ENCODE measurements around the gene RIPK1.
"Not testable (repeated sequence)": the region's sequence is repeated elsewhere in the genome, so short reads cannot be mapped to it uniquely, and the experiment has no call there.

RIPK1 gene

DNA sequence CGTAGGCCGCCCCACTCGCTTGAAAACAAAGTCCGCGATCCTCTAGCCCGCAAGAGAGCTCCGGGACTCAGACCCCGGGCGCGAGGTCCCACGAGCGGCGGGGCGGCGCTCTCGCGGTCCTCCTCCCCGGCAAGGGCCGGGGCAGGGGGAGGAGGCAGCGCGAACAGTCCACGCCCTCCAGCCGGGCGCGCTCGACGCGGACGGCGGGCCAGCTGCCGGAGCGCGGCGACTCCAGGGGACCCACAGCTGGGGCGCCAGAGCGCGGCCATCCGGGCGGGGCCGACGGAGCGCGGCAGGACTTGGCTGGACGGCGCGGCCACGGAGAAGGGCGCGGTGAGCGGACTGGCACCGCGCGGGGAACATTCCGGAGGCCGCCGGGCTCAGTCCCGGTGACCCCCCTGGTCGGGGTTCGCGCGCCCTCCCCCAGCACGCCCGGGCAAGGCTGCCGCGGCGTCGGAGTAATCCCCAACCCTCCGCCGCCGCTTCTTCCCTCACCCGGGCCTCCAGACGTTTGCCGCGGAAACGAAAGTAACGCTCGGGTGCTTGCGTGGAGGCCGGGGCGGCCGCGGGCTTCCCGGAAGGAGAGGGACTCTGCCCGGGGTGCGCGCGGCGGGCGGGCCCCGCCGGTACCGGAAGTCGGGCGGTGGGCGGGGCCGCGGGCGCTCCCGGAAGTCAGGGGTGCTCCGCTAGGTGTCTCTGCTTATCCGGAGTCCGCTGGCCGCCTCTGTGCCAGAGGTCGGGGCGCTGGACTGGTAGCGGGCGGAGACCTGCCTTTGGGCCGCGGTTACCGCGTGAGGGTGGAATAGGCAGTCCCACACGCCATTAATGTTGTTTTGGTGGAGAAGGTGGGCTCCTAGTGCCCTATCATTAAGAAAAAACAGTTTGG lies at the start of gene RIPK1:
Gene RIPK1 (plus strand): TSS at position 166 of the 886 bp plus-strand sequence. CDS start 8,330 bp downstream, outside the sequence.
- no peaks in the 10 kb centered on the region for H3K36me3 ChIP-seq (ENCODE audit: control insufficient read depth, insufficient read depth, low read length)
- H3K4me3 ChIP-seq (ENCODE audit: low read length) = peak within 1 kb of the TSS; percentile 79
- no peaks in the 10 kb centered on the region for H3K27me3 ChIP-seq (ENCODE audit: control insufficient read depth, insufficient read depth, low read length)
- no peaks in the 10 kb centered on the region for H3K9me3 ChIP-seq (ENCODE audit: control insufficient read depth, insufficient read depth, low read length)
- no peak within 1 kb of the TSS for H3K27ac ChIP-seq (ENCODE audit: low read length)
- DNase-seq (ENCODE audit: low read depth, low spot score) = no peak
- no CpG with 5 or more reads among the region's 112 CpGs for WGBS (ENCODE audit: insufficient coverage, insufficient read length)
- H3K4me1 ChIP-seq (ENCODE audit: control insufficient read depth, insufficient read depth, low read length) = peaks cover 2% of the 10 kb centered on the region; the same call in 1 of the 2 replicates

DNA sequence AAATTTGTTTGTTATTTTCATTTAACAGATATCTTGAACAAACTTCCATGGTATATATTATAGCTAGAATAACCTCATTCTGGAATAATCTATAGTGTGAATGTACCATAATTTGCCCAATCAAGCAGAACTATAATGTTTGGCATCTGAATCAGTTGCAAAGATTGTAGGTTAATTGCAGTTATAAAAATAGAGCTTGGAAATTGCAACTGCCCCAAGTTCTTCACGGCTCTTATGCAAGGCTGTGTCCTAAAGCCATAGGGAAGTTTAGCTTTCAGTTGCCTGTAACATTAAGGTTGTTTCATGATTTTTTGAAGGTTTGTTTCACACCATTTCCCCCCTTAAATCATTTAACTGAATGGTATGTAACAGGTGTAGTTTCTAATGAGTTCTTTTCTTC lies 49.2 kb upstream of the RIPK1 start:
- Histone ChIP-seq H3K4me3 (ENCODE audit: low read length) (no peak overlapping the region), H3K36me3 (ENCODE audit: control insufficient read depth, insufficient read depth, low read length) (peaks cover 24% of the 10 kb centered on the region), H3K27ac (ENCODE audit: low read length) (no peak overlapping the region), H3K9me3 (ENCODE audit: control insufficient read depth, insufficient read depth, low read length) (no peaks in the 10 kb centered on the region), H3K4me1 (ENCODE audit: control insufficient read depth, insufficient read depth, low read length) (peaks cover 6% of the 10 kb centered on the region; the same call in 1 of the 2 replicates), H3K27me3 (ENCODE audit: control insufficient read depth, insufficient read depth, low read length) (no peaks in the 10 kb centered on the region)
- DNase-seq (ENCODE audit: low read depth, low spot score) = no peak
- WGBS (ENCODE audit: insufficient coverage, insufficient read length) = no CpG with 5 or more reads among the region's 1 CpG

DNA sequence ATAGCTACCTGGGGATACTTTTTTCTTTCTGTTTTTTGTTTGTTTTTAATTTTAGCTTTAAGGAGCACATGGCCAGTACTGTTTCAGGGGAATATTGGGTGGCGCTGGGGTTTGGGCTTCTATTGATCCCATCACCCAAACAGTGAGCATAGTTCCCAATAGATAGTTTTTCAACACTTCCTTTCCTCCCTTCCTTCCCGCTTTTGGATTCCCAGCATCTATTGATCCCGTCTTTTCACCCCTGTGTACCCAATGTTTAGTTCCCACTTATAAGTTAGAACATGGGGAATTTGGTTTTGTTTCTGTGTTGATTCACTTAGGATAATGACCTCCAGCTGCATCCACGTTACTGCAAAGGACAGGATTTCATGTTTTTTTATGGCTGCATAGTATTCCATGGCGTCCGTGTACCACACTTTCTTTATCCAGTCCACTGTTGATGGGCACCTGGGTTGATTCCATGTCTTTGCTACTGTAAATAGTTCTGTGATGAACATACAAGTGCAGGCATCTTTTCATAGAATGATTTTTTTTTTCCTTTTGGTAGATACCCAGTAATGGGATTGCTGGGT lies 48.5 kb upstream of the RIPK1 start:
- Histone ChIP-seq H3K36me3 (ENCODE audit: control insufficient read depth, insufficient read depth, low read length) (peaks cover 19% of the 10 kb centered on the region; the same call in 1 of the 2 replicates), H3K4me1 (ENCODE audit: control insufficient read depth, insufficient read depth, low read length) (peaks cover 7% of the 10 kb centered on the region; the same call in 1 of the 2 replicates), H3K27me3 (ENCODE audit: control insufficient read depth, insufficient read depth, low read length) (no peaks in the 10 kb centered on the region), H3K4me3 (ENCODE audit: low read length) (no peak overlapping the region), H3K27ac (ENCODE audit: low read length) (no peak overlapping the region), H3K9me3 (ENCODE audit: control insufficient read depth, insufficient read depth, low read length) (no peaks in the 10 kb centered on the region)
- no CpG with 5 or more reads among the region's 6 CpGs for WGBS (ENCODE audit: insufficient coverage, insufficient read length)
- DNase-seq (ENCODE audit: low read depth, low spot score) = no peak

DNA sequence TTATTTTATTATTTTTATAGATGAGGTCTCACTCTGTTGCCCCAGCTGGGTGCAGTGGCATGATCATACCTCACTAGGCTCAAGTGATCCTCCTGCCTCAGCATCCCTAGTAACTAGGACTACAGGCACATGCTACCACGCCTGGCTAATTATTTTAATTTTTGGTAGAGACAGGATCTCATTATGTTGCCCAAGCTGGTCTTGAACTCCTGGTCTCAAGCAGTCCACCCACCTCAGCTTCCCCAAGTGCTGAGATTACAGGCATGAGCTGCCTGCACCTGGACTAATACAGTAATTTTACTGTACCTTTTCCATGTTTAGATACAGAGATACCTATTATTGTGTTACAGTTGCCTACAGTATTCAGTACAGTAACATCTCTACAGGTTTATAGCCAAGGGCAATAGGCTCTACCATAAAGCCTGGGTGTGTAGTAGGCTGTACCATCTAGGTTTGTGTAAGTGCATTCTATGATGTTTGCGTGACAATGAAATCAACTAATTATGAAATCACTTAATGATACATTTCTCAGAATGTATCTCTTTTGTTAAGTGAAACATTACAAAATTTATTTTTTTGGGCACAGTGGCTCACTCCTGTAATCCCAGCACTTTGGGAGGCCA lies 47.2 kb upstream of the RIPK1 start:
- no CpG with 5 or more reads among the region's 2 CpGs for WGBS (ENCODE audit: insufficient coverage, insufficient read length)
- H3K27me3 ChIP-seq (ENCODE audit: control insufficient read depth, insufficient read depth, low read length) = not testable (repeated sequence)

DNA sequence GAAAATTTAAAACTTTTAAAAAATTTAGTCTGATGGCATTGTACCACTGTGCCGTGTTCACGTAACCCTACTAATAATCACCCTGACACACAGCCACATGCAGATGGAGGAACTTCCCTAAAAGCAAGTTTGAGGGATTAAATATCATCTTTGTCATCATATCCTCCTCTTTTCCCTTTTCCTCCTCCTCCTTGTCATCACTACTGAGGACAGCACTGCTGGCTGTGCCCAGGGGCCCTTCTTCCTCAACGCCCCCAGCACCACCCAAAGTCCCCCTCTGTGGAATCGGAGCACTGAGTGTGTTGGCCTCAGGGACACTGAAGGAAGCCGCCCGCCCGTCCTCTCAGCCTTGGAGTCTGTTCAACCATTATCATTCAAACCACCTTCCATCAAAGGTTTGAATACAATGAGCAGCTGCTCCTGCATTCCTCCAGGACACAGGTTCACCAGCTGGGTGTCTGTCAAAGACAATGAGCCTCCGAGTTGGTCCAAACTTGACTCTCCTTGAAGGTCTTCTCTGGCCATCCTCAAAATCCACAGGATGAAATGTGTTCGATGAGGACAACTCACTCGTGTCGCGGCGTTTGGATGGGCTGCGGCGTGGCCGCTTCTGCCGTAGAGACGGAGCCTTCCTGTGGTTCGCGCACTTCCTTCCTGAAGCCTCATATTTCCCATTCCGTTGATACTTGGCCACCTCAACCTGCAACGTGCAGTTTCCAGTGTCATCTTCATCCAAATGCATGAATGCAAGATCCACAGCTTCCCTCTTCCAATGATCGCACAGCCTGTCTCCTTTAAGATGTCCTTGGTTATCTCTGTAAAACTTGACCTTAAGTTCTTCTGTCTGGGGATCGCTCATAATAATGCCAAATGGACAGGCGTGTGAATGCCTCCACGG lies 45.3 kb upstream of the RIPK1 start:
- peaks cover 3% of the 10 kb centered on the region; the same call in 1 of the 2 replicates for H3K36me3 ChIP-seq (ENCODE audit: control insufficient read depth, insufficient read depth, low read length)
- WGBS (ENCODE audit: insufficient coverage, insufficient read length) = no CpG with 5 or more reads among the region's 26 CpGs
- no peak overlapping the region for H3K27ac ChIP-seq (ENCODE audit: low read length)
- no peaks in the 10 kb centered on the region for H3K9me3 ChIP-seq (ENCODE audit: control insufficient read depth, insufficient read depth, low read length)
- no peaks in the 10 kb centered on the region for H3K27me3 ChIP-seq (ENCODE audit: control insufficient read depth, insufficient read depth, low read length)
- H3K4me3 ChIP-seq (ENCODE audit: low read length) = no peak overlapping the region
- DNase-seq (ENCODE audit: low read depth, low spot score) = no peak
- H3K4me1 ChIP-seq (ENCODE audit: control insufficient read depth, insufficient read depth, low read length) = peaks cover 7% of the 10 kb centered on the region; the same call in 1 of the 2 replicates

More for the DNA sequence above, 47.2 kb upstream of the RIPK1 start:
- H3K4me1 ChIP-seq (ENCODE audit: control insufficient read depth, insufficient read depth, low read length); DNase-seq (ENCODE audit: low read depth, low spot score); H3K36me3 ChIP-seq (ENCODE audit: control insufficient read depth, insufficient read depth, low read length); H3K4me3 ChIP-seq (ENCODE audit: low read length); H3K9me3 ChIP-seq (ENCODE audit: control insufficient read depth, insufficient read depth, low read length); H3K27ac ChIP-seq (ENCODE audit: low read length): not testable (repeated sequence)

DNA sequence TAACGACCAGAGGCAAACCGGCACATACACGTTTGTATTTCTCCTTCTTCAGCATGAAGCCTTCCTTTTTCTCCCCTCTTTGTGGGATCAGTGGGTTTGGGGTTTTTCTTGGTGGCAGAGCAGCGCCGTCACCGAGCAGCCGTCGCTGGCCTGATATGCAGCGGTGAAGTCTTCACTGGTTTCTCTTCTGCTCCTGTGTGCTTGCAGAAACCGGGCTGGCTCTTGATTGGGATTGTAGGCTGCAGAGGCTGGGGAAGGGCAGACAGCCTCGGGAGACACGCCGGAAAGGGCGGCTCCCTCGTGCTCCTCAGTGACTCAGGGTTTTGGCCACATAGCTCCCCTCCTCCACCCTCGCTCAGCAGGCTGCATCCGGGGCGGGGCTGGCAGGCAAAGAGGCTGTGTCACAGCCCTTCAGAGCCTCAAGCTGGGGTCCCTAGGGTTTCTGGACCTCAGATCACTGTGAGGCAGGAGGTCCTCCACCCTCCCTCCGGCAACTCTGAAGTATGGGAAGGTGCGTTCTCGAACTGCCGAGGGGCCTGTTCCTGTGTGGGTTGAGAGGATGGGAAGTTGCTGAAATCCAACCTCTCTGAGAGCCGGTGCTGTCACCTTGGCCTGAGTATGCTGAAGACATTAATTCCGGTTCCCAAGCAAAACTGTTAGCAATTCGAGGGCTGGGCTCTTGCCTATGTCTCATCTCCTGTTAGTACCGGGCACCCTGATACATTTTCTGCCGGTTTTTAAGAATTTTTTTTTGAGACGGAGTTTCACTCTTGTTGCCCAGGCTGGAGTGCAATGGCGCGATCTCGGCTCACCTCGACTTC lies 44.4 kb upstream of the RIPK1 start:
- H3K4me1 ChIP-seq (ENCODE audit: control insufficient read depth, insufficient read depth, low read length) = peaks cover 7% of the 10 kb centered on the region; the same call in 1 of the 2 replicates
- WGBS (ENCODE audit: insufficient coverage, insufficient read length) = no CpG with 5 or more reads among the region's 32 CpGs
- no peak overlapping the region for H3K4me3 ChIP-seq (ENCODE audit: low read length)
- no peaks in the 10 kb centered on the region for H3K9me3 ChIP-seq (ENCODE audit: control insufficient read depth, insufficient read depth, low read length)
- peaks cover 3% of the 10 kb centered on the region; the same call in 1 of the 2 replicates for H3K36me3 ChIP-seq (ENCODE audit: control insufficient read depth, insufficient read depth, low read length)
- H3K27ac ChIP-seq (ENCODE audit: low read length) = no peak overlapping the region
- peak; percentile 63 for DNase-seq (ENCODE audit: low read depth, low spot score)
- no peaks in the 10 kb centered on the region for H3K27me3 ChIP-seq (ENCODE audit: control insufficient read depth, insufficient read depth, low read length)

DNA sequence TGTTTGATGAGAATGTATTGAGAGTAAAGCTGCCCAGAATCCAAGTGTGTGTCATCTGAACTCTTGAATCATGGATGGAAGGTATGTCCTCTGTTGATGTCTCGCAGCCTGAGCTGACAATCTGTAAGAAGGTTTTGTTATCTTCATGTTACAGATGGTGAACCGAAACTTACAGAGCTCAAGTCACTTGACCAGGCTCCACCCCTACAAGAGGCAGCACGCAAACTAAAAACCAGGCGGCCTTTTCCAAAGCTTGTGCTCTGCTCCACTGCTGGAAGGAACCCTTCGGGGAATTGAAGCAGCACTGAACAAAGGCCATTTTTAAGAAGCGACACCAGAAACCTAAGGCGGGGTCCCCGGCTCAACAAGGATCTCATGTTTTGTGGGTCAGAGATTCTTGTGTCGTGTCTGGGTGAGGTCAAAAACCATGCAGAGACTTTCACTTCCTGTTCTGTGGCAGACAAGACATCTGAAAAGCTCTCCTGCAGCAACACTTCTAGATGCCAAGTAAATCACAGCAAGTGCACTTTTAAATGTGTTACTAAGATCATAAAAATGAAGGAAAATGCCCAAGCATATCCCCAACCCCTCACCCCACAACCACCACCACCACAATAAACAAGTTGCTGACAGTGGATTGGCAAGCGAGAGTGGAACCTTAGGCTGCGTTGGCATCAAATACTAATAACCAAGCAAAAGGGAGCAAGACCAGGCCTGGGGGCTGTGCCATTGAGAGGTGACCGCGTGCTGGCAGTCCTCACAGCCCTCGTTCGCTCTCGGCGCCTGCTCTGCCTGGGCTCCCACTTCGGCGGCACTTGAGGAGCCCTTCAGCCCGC lies 41.3 kb upstream of the RIPK1 start:
- H3K4me1 ChIP-seq (ENCODE audit: control insufficient read depth, insufficient read depth, low read length) = peaks cover 7% of the 10 kb centered on the region; the same call in 1 of the 2 replicates
- H3K27me3 ChIP-seq (ENCODE audit: control insufficient read depth, insufficient read depth, low read length) = no peaks in the 10 kb centered on the region
- no peak overlapping the region for H3K27ac ChIP-seq (ENCODE audit: low read length)
- H3K36me3 ChIP-seq (ENCODE audit: control insufficient read depth, insufficient read depth, low read length) = no peaks in the 10 kb centered on the region
- no peak for DNase-seq (ENCODE audit: low read depth, low spot score)
- no peak overlapping the region for H3K4me3 ChIP-seq (ENCODE audit: low read length)
- H3K9me3 ChIP-seq (ENCODE audit: control insufficient read depth, insufficient read depth, low read length) = no peaks in the 10 kb centered on the region
- no CpG with 5 or more reads among the region's 20 CpGs for WGBS (ENCODE audit: insufficient coverage, insufficient read length)

DNA sequence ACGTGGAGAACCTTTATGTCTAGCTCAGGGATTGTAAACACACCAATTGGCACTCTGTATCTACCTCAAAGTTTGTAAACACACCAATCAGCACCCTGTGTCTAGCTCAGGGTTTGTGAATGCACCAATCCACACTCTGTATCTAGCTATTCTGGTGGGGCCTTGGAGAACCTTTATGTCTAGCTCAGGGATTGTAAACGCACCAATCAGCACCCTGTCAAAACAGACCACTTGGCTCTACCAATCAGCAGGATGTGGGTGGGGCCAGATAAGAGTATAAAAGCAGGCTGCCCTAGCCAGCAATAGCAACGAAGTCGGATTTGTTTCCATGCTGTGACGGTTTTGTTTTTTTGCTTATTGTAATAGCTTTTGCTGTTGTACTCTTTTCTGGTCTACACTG lies 40.1 kb upstream of the RIPK1 start:
- WGBS (ENCODE audit: insufficient coverage, insufficient read length) = no CpG with 5 or more reads among the region's 5 CpGs
- H3K27me3 ChIP-seq (ENCODE audit: control insufficient read depth, insufficient read depth, low read length); H3K4me1 ChIP-seq (ENCODE audit: control insufficient read depth, insufficient read depth, low read length); H3K9me3 ChIP-seq (ENCODE audit: control insufficient read depth, insufficient read depth, low read length); H3K27ac ChIP-seq (ENCODE audit: low read length); H3K4me3 ChIP-seq (ENCODE audit: low read length); H3K36me3 ChIP-seq (ENCODE audit: control insufficient read depth, insufficient read depth, low read length); DNase-seq (ENCODE audit: low read depth, low spot score): not testable (repeated sequence)
